Measurements from ENCODE around the gene RSPH3. TPM values are rescaled to one million over a fixed set of nuclear protein-coding genes. Genes with fewer than 3 reads are reported as not detected.

RSPH3 gene
- total RNA-seq, 4 donors from 2014 or later, result 1.9 to 4.4 (median 2.3) TPM

- DNase-seq (no peak), ATAC-seq (no peak)
- in situ Hi-C loops (cut with MboI; ENCODE audit: low sequenced_read_pairs in 4 of 4) (no loop called here), intact Hi-C loops (cut with DNase I; ENCODE audit: low total_unique reads) (no loop called here)
- no peaks in the 10 kb centered on the region for H3K4me1 ChIP-seq
- TF ChIP-seq POLR2A (IDR thresholded peaks at IDR 0.05) (no peak), CTCF (IDR thresholded peaks at IDR 0.05 in 4 of 5, conservative IDR thresholded peaks at IDR 0.05 in 1 of 5) (no peak)
- no peaks in the 10 kb centered on the region for H3K36me3 ChIP-seq
- H3K9me3 ChIP-seq, result no peaks in the 10 kb centered on the region
- H3K4me3 ChIP-seq, result no peak overlapping the region
- H3K27ac ChIP-seq, result no peak overlapping the region
- no peaks in the 10 kb centered on the region for H3K27me3 ChIP-seq
These were observed 37.8 kb upstream of the RSPH3 start for GRCh38 chr6:159037756-159038290.

- H3K4me1 ChIP-seq, result no peaks in the 10 kb centered on the region
- no peaks in the 10 kb centered on the region for H3K36me3 ChIP-seq
- H3K4me3 ChIP-seq, result no peak overlapping the region
- H3K27ac ChIP-seq, result no peak overlapping the region
- DNase-seq (no peak), ATAC-seq (no peak)
- no peak for TF ChIP-seq CTCF (IDR thresholded peaks at IDR 0.05 in 4 of 5, conservative IDR thresholded peaks at IDR 0.05 in 1 of 5)
- TF ChIP-seq POLR2A (IDR thresholded peaks at IDR 0.05), result no peak
- in situ Hi-C loops (cut with MboI; ENCODE audit: low sequenced_read_pairs in 4 of 4), result no loop called here
- no peaks in the 10 kb centered on the region for H3K9me3 ChIP-seq
- intact Hi-C loops (cut with DNase I; ENCODE audit: low total_unique reads), result no loop called here
- no peaks in the 10 kb centered on the region for H3K27me3 ChIP-seq
These were observed 36.7 kb upstream of the RSPH3 start for GRCh38 chr6:159036673-159037072.

GRCh38 chr6:159035891-159036290, 35.9 kb upstream of the RSPH3 start:
- H3K27me3 ChIP-seq, result no peaks in the 10 kb centered on the region
- in situ Hi-C loops (cut with MboI; ENCODE audit: low sequenced_read_pairs in 4 of 4), result no loop called here
- no peak overlapping the region for H3K4me3 ChIP-seq
- no peak for ATAC-seq
- H3K36me3 ChIP-seq, result no peaks in the 10 kb centered on the region
- H3K27ac ChIP-seq, result no peak overlapping the region
- DNase-seq, result no peak
- intact Hi-C loops (cut with DNase I; ENCODE audit: low total_unique reads), result no loop called here
- H3K9me3 ChIP-seq, result no peaks in the 10 kb centered on the region
- no peaks in the 10 kb centered on the region for H3K4me1 ChIP-seq
- TF ChIP-seq CTCF (IDR thresholded peaks at IDR 0.05 in 4 of 5, conservative IDR thresholded peaks at IDR 0.05 in 1 of 5) (no peak), POLR2A (IDR thresholded peaks at IDR 0.05) (no peak)

- DNase-seq, result no peak
- intact Hi-C loops (cut with DNase I; ENCODE audit: low total_unique reads), result no loop called here
- Histone ChIP-seq H3K36me3 (no peaks in the 10 kb centered on the region), H3K27me3 (no peaks in the 10 kb centered on the region), H3K4me1 (no peaks in the 10 kb centered on the region), H3K27ac (no peak overlapping the region), H3K4me3 (no peak overlapping the region), H3K9me3 (no peaks in the 10 kb centered on the region)
- in situ Hi-C loops (cut with MboI; ENCODE audit: low sequenced_read_pairs in 4 of 4), result no loop called here
- no peak for ATAC-seq
- TF ChIP-seq CTCF (IDR thresholded peaks at IDR 0.05 in 4 of 5, conservative IDR thresholded peaks at IDR 0.05 in 1 of 5) (no peak), POLR2A (IDR thresholded peaks at IDR 0.05) (no peak)
These were observed 33.4 kb upstream of the RSPH3 start for GRCh38 chr6:159033160-159034049.

Data from gastrocnemius medialis (tissue), 4 donors.